HG02678 (cell line): Measurements from ENCODE around the gene RAPGEF1.
"Not testable (repeated sequence)": the region's sequence is repeated elsewhere in the genome, so short reads cannot be mapped to it uniquely, and the experiment has no call there.

Source experiments
- ATAC-seq: cut with Tn5 transposase; IDR thresholded peaks from one replicate; pipeline ENCODE4 v1.9.1; 2021; ENCODE audit warnings: mild to moderate bottlenecking, moderate library complexity; ENCODE audit not compliant: unreplicated experiment

The RAPGEF1 gene

GRCh38 chr9:131656356-131657036 is 83.4 kb downstream of the RAPGEF1 start:
- ATAC-seq, result peak; percentile 70

GRCh38 chr9:131654369-131654768 is 85.5 kb downstream of the RAPGEF1 start:
- not testable (repeated sequence) for ATAC-seq

- ATAC-seq, result no peak
These were observed 88.3 kb downstream of the RAPGEF1 start for GRCh38 chr9:131651599-131651998.

GRCh38 chr9:131651160-131651559 is 88.7 kb downstream of the RAPGEF1 start:
- ATAC-seq, result no peak

- no peak for ATAC-seq
These were observed 89.6 kb downstream of the RAPGEF1 start for GRCh38 chr9:131650254-131650653.

- no peak for ATAC-seq
These were observed 90.2 kb downstream of the RAPGEF1 start for GRCh38 chr9:131649646-131650045.

- ATAC-seq, result no peak
These were observed 94.6 kb downstream of the RAPGEF1 start for GRCh38 chr9:131645078-131645776.

- no peak for ATAC-seq
These were observed 97.3 kb downstream of the RAPGEF1 start for GRCh38 chr9:131642496-131643083.

GRCh38 chr9:131641618-131642495 is 98.0 kb downstream of the RAPGEF1 start:
- ATAC-seq, result no peak

- no peak for ATAC-seq
These were observed 99.3 kb downstream of the RAPGEF1 start for GRCh38 chr9:131640438-131641137.

- no peak for ATAC-seq
These were observed 100.0 kb downstream of the RAPGEF1 start for GRCh38 chr9:131639769-131640437.

- ATAC-seq, result no peak
These were observed 103.3 kb downstream of the RAPGEF1 start for GRCh38 chr9:131636593-131636992.

- ATAC-seq, result no peak
These were observed 104.0 kb downstream of the RAPGEF1 start for GRCh38 chr9:131635892-131636291.

- no peak for ATAC-seq
These were observed 104.6 kb downstream of the RAPGEF1 start for GRCh38 chr9:131635285-131635684.

GRCh38 chr9:131633491-131634031 is 106.3 kb downstream of the RAPGEF1 start:
- no peak for ATAC-seq

GRCh38 chr9:131631306-131631705 is 108.6 kb downstream of the RAPGEF1 start:
- no peak for ATAC-seq

- peak; percentile 47 for ATAC-seq
These were observed 109.6 kb downstream of the RAPGEF1 start for GRCh38 chr9:131630205-131630831.

GRCh38 chr9:131629825-131630204 is 110.1 kb downstream of the RAPGEF1 start:
- no peak for ATAC-seq

GRCh38 chr9:131629226-131629500 is 110.7 kb downstream of the RAPGEF1 start:
- ATAC-seq, result no peak
